ENCODE data around the gene R3HCC1L. TPM values are rescaled to one million over a fixed set of nuclear protein-coding genes. Genes with fewer than 3 reads are reported as not detected.

The R3HCC1L gene
- total and polyA plus RNA-seq, 9 of the 15 experiments (the other 6 are each of a cell fraction or from before 2014, with no cell fraction given), result 9.1 to 17.8 (median 12.6) TPM

DNA sequence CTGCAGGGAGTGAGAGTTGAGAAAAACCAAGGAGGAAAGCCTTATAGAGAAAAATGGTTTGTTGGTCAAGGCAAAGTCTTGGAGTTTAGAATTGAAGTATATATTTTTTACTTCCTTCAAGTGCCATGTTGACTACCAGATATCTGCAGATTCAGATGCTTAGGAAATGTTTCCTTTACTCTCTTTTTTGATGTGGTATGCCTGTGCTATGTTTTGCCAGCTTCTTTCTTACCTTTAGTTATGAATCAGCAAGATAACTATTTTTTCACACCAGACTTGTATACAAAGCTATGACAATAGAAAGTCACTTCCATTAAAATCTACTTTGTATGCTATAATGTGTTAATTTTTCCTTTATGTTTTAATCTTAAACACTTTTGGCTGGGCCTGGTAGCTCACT is 3.6 kb downstream of the R3HCC1L start (continued):
- no peak for TF ChIP-seq CEBPZ (IDR thresholded peaks at IDR 0.05; ENCODE audit: borderline replicate concordance, low read depth, low read length)
- TF ChIP-seq CCAR2 (IDR thresholded peaks at IDR 0.05; ENCODE audit: low read depth, low read length), result no peak
- no peak for TF ChIP-seq ZFX (CRISPR knock-in tag; IDR thresholded peaks at IDR 0.05)
- no peak for TF ChIP-seq ZBTB2 (IDR thresholded peaks at IDR 0.05)
- no peak for TF ChIP-seq NFE2L1 (tag; IDR thresholded peaks at IDR 0.05; ENCODE audit: borderline replicate concordance, low read depth)
- TF ChIP-seq MAX (CRISPR knock-in tag; IDR thresholded peaks at IDR 0.05), result no peak
